Right cardiac atrium (tissue), 5 donors: Measurements from ENCODE around the gene PBX3. TPM values are rescaled to one million over a fixed set of nuclear protein-coding genes. Genes with fewer than 3 reads are reported as not detected.

ENCODE experiments used
- ATAC-seq, 2 donors: fragments of 200-7000 bp; cut with Tn5 transposase; one replicate each; pipeline versions ENCODE4 v1.8.0 to v1.9.1; 2020; ENCODE audit warnings: moderate library complexity in 2 of 2, mild to moderate bottlenecking in 1 of 2
- DNase-seq, 3 donors: peaks; one replicate each; pipeline ENCODE4 v3.0.0-alpha.2; 2020
- H3K27ac ChIP-seq: one replicate; pipeline ENCODE4 v1.5.1; 2013; ENCODE audit warnings: mild to moderate bottlenecking, low read length, control low read depth, moderate library complexity
- H3K27me3 ChIP-seq: one replicate; pipeline ENCODE4 v1.6.1; 2013; ENCODE audit not compliant: control insufficient read depth, insufficient read depth
- H3K4me1 ChIP-seq: one replicate; pipeline ENCODE4 v1.6.1; 2013; ENCODE audit warnings: low read length; ENCODE audit not compliant: control insufficient read depth, insufficient read depth
- H3K4me3 ChIP-seq: one replicate; pipeline ENCODE4 v1.5.1; 2013; ENCODE audit warnings: low read length, control low read depth
- H3K9me3 ChIP-seq: one replicate; pipeline ENCODE4 v1.6.1; 2013; ENCODE audit warnings: low read length; ENCODE audit not compliant: control insufficient read depth
- WGBS: extraction: QIAGEN DNeasy Blood & Tissue Kit; methylation state at CpG from one replicate; pipeline ENCODE4 v1.1.7; 2013; 5-methylcytosine and 5-hydroxymethylcytosine counted together
- intact Hi-C, 4 donors: fragments of 100-400 bp; cut with DNase I; formaldehyde crosslinking; loops; one replicate each; pipeline versions ENCODE4 v1.11.0 to v1.14.0; 2022 to 2023
- polyA plus RNA-seq: library from polyadenylated mRNA; stranded (reverse); fragments of 200-250 nt; gene quantifications from one replicate; pipeline ENCODE4 v1.2.3, GENCODE V29; 2013
- total RNA-seq, 4 donors: library from RNA; stranded (reverse); fragmentation: NEBNext Ultra II Directional; extraction: Animal tissue kit (Norgen Biotek cat#: 25700); gene quantifications; one replicate each; pipeline ENCODE4 v1.2.1, GENCODE V29; 2021
- donor health status: healthy with polysubstance abuse.
- donor health status: DM: no; HTN: yes; CAD: no.
- donor health status: DM: no; HTN: no; CAD: no.
- donor health status: DM: no; HTN: yes; CAD: no; lungs with severe emphysema.
- donor health status: DM: yes; HTN: yes; CAD: no.

Gene PBX3
- total and polyA plus RNA-seq, 5 donors = 47.6 to 107 (median 88.4) TPM

DNA sequence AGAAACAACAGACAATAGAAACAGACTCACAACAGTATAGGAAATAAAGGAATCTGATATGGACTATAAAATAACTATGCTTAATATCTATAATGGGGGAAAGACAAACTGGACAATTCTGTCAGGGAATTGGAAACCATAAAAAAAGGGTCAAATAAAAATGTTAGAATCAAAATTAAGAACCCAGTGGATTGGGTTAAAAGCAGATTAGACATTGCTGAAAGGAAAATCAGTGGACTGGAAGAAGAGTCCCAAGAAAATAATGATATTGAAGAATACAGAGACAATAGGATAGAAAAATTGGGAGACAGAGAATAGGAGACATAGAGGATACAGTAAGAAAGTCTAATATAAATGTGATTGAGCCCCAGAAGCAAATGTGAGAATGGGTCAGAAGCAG, 199.2 kb downstream of the PBX3 start:
- no peak for ATAC-seq
- intact Hi-C loops = no loop called here
- DNase-seq = no peak
- H3K27me3 ChIP-seq = no peaks in the 10 kb centered on the region
- H3K4me3 ChIP-seq = no peak overlapping the region
- H3K4me1 ChIP-seq = no peaks in the 10 kb centered on the region
- H3K27ac ChIP-seq = no peak overlapping the region
- H3K9me3 ChIP-seq = no peaks in the 10 kb centered on the region

- H3K9me3 ChIP-seq = no peaks in the 10 kb centered on the region
- H3K27me3 ChIP-seq = no peaks in the 10 kb centered on the region
- H3K4me1 ChIP-seq = no peaks in the 10 kb centered on the region
- DNase-seq (no peak), ATAC-seq (no peak)
- H3K4me3 ChIP-seq = no peak overlapping the region
- H3K27ac ChIP-seq = no peak overlapping the region
- WGBS = 66% methylated on average over 4 of the region's 4 CpGs
- intact Hi-C loops = no loop called here
Measured at GRCh38 chr9:125948887-125949596, 201.9 kb downstream of the PBX3 start.

- Histone ChIP-seq H3K27me3 (no peaks in the 10 kb centered on the region), H3K27ac (no peak overlapping the region), H3K9me3 (no peaks in the 10 kb centered on the region), H3K4me3 (no peak overlapping the region), H3K4me1 (no peaks in the 10 kb centered on the region)
- intact Hi-C loops = no loop called here
- 92% methylated on average over 9 of the region's 9 CpGs for WGBS
- no peak for ATAC-seq
- DNase-seq = no peak
Measured at GRCh38 chr9:125949703-125950460, 202.7 kb downstream of the PBX3 start.

DNA sequence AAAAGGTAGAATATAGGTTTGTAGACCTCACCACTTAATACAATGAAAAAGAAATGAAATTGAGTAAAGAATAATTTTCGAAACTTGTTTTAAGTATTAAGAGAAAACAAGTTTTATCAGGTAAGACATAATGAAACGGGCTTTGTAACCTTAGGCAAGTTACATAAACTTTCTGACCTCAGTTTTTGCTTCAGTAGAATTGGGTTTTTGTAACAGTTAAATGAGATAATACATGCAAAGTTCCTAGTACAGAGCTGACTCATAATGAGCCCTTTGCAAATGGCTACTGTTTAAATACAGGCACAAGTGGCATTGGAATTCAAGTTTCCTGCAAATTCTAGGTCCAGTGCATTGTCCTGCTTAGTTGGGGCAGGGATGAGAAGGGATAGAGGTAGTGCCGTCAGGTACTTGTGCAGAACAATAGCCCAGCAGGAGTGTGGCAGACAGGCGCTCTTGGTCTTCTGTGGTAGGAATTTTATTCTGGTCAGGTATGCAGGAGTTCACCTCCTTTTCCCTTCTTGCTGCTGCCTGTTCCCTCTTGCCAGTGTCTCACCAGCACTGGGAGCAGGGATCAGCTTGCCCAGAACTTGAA, 203.8 kb downstream of the PBX3 start:
- 95% methylated on average over 4 of the region's 4 CpGs for WGBS
- Histone ChIP-seq H3K9me3 (no peaks in the 10 kb centered on the region), H3K4me1 (no peaks in the 10 kb centered on the region), H3K27ac (no peak overlapping the region), H3K27me3 (no peaks in the 10 kb centered on the region), H3K4me3 (no peak overlapping the region)
- intact Hi-C loops = no loop called here
- no peak for DNase-seq
- no peak for ATAC-seq

DNA sequence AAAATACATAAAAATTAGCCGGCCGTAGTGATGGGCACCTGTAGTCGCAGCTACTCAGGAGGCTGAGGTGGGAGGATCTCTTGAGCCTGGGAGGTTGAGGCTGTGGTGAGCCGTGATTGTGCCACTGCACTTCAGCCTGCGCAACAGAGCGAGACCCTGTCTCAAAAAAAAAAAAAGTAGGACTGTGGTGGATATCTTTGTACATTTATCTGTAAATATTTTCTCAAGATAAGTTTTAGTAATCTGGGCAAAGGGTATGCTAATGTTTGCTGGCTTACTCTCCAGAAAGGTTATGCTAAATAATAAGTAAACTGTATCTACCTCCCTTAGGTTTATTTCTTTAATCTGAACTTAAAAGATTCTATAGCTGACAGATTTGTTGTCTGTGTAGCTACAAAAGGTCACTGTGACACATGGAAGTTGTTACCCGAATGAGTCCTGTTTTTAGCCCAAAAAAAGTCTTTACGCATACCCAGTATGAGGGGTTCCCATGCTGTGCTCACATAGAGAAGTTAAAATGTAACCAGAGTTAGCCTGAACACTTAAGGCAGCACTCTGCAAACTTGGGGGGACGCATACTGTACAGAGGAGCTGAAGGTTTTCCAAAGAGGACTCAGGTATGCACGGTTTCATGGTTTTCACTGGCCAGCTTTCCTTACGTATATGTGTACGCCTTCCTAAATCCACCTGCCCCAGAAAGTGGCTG, 206.3 kb downstream of the PBX3 start:
- Histone ChIP-seq H3K27ac (no peak overlapping the region), H3K4me3 (no peak overlapping the region), H3K4me1 (no peaks in the 10 kb centered on the region), H3K9me3 (no peaks in the 10 kb centered on the region), H3K27me3 (no peaks in the 10 kb centered on the region)
- WGBS = 98% methylated on average over 12 of the region's 12 CpGs
- intact Hi-C loops = no loop called here
- no peak for DNase-seq
- no peak for ATAC-seq

DNA sequence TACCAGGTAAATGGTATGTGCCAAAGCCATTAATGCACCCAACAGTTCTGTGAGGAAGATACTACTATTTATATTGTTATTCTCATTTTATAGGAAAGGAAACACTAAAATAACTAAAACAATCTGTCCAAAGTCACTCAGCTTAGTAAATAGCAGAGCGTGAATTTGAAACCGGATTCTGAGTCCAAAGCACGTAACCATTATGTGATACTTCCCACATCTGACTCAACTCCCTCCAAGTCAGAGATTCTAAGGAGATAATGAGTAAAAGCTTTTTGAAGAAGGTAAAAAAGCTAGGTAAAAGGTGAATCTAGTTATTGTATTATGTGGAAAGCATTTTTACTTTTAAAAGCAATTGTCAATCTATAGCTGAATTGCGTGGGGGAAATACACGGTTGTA, 208.9 kb downstream of the PBX3 start:
- no peak for DNase-seq
- H3K9me3 ChIP-seq = no peaks in the 10 kb centered on the region
- no peak for ATAC-seq
- no peaks in the 10 kb centered on the region for H3K27me3 ChIP-seq
- intact Hi-C loops = no loop called here
- H3K4me3 ChIP-seq = no peak overlapping the region
- H3K27ac ChIP-seq = no peak overlapping the region
- no peaks in the 10 kb centered on the region for H3K4me1 ChIP-seq
- 95% methylated on average over 5 of the region's 5 CpGs for WGBS

GRCh38 chr9:125959315-125959714, 212.1 kb downstream of the PBX3 start:
- Histone ChIP-seq H3K9me3 (no peaks in the 10 kb centered on the region), H3K4me1 (no peaks in the 10 kb centered on the region), H3K27ac (no peak overlapping the region), H3K27me3 (no peaks in the 10 kb centered on the region), H3K4me3 (no peak overlapping the region)
- ATAC-seq = no peak
- 94% methylated on average over 3 of the region's 3 CpGs for WGBS
- intact Hi-C loops = no loop called here
- DNase-seq = no peak

DNA sequence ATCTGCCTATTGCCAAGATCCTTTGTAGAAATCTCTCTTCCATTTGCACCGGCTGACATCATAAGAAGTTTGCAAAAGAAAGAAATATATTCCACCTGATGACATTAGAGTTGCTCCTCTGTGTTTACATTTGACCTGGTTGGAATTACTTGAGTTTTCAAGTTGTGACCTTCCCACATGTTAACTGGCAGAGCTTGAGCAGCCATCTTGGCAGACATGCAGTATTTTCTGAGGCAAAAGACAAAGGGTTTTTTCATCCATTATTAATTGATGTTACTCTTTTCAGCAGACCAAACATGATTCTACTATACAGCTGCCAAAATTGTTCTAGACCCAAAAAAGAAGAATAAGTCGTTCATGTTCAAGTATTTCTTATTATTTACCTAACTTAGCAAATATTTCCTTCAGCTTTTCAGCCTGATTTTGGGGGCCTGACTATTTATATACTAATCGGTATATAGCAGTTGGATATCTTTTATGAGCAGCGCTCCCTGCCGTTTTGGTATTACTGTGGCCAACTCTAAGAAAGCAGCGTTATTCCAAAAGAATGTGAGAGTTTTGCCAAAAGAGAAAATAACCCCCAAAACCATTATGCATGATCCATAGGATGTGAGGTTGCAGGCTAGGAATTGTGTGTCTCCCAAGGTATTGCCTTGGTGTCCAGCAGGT, 212.9 kb downstream of the PBX3 start:
- 65% methylated on average over 6 of the region's 6 CpGs for WGBS
- no peak for DNase-seq
- no peaks in the 10 kb centered on the region for H3K4me1 ChIP-seq
- intact Hi-C loops = no loop called here
- H3K27me3 ChIP-seq = no peaks in the 10 kb centered on the region
- ATAC-seq = no peak
- H3K4me3 ChIP-seq = no peak overlapping the region
- no peaks in the 10 kb centered on the region for H3K9me3 ChIP-seq
- H3K27ac ChIP-seq = no peak overlapping the region

GRCh38 chr9:125960626-125961025, 213.5 kb downstream of the PBX3 start:
- Histone ChIP-seq H3K27me3 (no peaks in the 10 kb centered on the region), H3K9me3 (no peaks in the 10 kb centered on the region), H3K4me1 (no peaks in the 10 kb centered on the region), H3K27ac (no peak overlapping the region), H3K4me3 (no peak overlapping the region)
- DNase-seq (no peak), ATAC-seq (no peak)
- intact Hi-C loops = no loop called here
- WGBS = 91% methylated on average over 8 of the region's 8 CpGs

- DNase-seq (no peak), ATAC-seq (peak in 1 of 2 donors; percentile 31)
- no peak overlapping the region for H3K27ac ChIP-seq
- no peaks in the 10 kb centered on the region for H3K9me3 ChIP-seq
- H3K4me3 ChIP-seq = no peak overlapping the region
- WGBS = 69% methylated on average over 7 of the region's 7 CpGs
- no peaks in the 10 kb centered on the region for H3K4me1 ChIP-seq
- intact Hi-C loops = no loop called here
- H3K27me3 ChIP-seq = no peaks in the 10 kb centered on the region
Measured at GRCh38 chr9:125961072-125961471, 213.9 kb downstream of the PBX3 start.
